Mucosa of rectum (tissue), 2 donors: Measurements from ENCODE around the gene ALOXE3.

Experiments
- H3K27ac ChIP-seq, 2 donors: one replicate each; pipeline ENCODE4 v1.7.0; 2013; ENCODE audit warnings: inconsistent platforms in 2 of 2, low read depth in 2 of 2, low read length in 2 of 2
- H3K27me3 ChIP-seq, 2 donors: one replicate each; pipeline ENCODE4 v1.7.0; 2013; ENCODE audit warnings: low read length in 2 of 2; ENCODE audit not compliant: control insufficient read depth in 2 of 2, insufficient read depth in 2 of 2
- H3K36me3 ChIP-seq, 2 donors: one replicate each; pipeline ENCODE4 v1.7.0; 2013; ENCODE audit warnings: low read length in 2 of 2; ENCODE audit not compliant: control insufficient read depth in 2 of 2, insufficient read depth in 2 of 2
- H3K4me1 ChIP-seq, 2 donors: one replicate each; pipeline ENCODE4 v1.7.0; 2013; ENCODE audit warnings: low read length in 2 of 2, mild to moderate bottlenecking in 1 of 2; ENCODE audit not compliant: control insufficient read depth in 2 of 2, insufficient read depth in 2 of 2
- H3K4me3 ChIP-seq, 2 donors: one replicate each; pipeline ENCODE4 v1.7.0; 2013; ENCODE audit warnings: low read length in 2 of 2
- H3K9ac ChIP-seq, 2 donors: one replicate each; pipeline ENCODE4 v1.7.0; 2013; ENCODE audit warnings: low read length in 2 of 2, low read depth in 1 of 2, mild to moderate bottlenecking in 1 of 2
- H3K9me3 ChIP-seq, 2 donors: one replicate each; pipeline ENCODE4 v1.7.0; 2013; ENCODE audit warnings: low read length in 2 of 2; ENCODE audit not compliant: control insufficient read depth in 2 of 2
- donor health status: healthy.
- donor health status: Normal muscosa, but diverticular disease.

ALOXE3 gene

GRCh38 chr17:8147805-8148404, 29.6 kb upstream of the ALOXE3 start:
- Histone ChIP-seq H3K9me3 (no peaks in the 10 kb centered on the region), H3K4me3 (no peak overlapping the region), H3K27me3 (no peaks in the 10 kb centered on the region), H3K27ac (no peak overlapping the region), H3K4me1 (peaks cover 21 to 22% of the 10 kb centered on the region in 2 donors), H3K36me3 (peaks cover 63 to 67% of the 10 kb centered on the region in 2 donors), H3K9ac (no peak overlapping the region)

DNA sequence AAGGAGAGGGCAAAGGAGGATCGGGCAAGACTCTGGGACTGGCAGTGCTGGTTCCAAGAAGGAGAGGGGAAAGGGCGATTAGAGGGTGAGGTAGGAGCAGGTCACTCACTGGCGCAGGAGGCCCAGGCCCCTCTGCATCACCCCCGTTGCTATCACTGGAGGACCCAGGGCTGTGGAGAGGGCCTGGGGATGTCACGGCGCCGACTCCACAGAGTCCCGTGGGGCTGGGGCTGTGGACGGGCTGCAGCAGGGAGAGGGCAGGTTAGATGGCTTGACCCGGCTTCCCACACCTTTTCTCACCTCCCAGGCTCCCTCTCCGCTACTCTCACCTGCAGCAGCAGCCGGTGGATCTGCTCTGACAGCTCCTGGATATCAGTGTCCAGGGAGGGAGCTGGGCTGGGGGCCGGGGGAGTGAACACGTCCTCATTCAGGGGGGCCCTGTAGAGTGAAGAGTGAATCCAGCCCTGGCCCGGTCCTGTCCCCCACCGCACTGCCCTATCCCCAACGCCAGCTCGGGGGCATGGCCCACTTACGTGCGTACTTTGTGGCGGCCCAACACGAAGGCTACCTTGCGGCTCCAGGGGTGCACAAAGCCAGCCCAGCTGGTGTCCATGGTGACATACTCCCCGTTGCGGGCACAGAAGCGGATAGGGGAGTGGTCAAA, 29.0 kb upstream of the ALOXE3 start:
- no peak overlapping the region for H3K4me3 ChIP-seq
- H3K27me3 ChIP-seq: no peaks in the 10 kb centered on the region
- peaks cover 69 to 74% of the 10 kb centered on the region in 2 donors for H3K36me3 ChIP-seq
- no peak overlapping the region for H3K27ac ChIP-seq
- no peaks in the 10 kb centered on the region for H3K9me3 ChIP-seq
- H3K9ac ChIP-seq: no peak overlapping the region
- peaks cover 16 to 17% of the 10 kb centered on the region in 2 donors for H3K4me1 ChIP-seq

DNA sequence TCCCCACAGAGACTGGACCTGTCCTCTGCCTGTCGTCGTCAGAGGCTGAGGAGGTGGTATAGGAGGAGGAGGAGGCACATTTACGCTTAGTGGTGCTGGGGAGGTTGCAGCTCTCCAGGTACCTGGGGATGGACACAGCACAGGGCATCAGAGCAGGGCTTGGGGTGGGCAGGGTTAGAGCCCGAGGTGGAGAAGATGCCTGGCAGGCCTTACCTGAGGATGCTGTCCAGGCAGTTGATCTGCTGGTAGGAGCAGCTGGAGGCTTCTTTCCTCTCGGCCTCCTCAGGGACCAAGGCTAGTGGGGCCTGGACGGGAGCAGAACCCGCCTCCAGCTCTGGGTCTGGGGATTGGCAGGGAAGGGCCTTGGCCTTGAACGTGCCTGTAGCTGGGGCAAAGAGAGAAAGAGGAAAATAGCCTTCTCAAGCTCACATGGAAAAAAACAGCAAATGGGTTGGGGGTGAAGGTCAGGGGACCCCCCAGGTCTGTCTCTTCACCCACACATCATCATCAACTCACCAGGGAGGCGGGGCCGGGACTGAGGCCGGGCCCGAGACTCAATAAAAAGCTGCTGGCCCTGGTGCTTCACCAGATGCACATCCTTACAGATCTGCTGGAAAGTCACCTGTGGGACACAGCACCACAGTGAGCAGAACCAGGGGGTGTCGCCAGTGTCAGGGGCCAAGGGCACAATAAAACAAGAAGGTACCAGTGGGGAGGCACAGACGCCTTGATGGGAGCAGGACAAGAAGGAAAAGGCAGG, 28.2 kb upstream of the ALOXE3 start:
- Histone ChIP-seq H3K36me3 (peaks cover 76 to 80% of the 10 kb centered on the region in 2 donors), H3K4me1 (peaks cover 10 to 11% of the 10 kb centered on the region in 2 donors), H3K4me3 (no peak overlapping the region), H3K9ac (no peak overlapping the region), H3K27me3 (no peaks in the 10 kb centered on the region), H3K9me3 (no peaks in the 10 kb centered on the region), H3K27ac (no peak overlapping the region)

DNA sequence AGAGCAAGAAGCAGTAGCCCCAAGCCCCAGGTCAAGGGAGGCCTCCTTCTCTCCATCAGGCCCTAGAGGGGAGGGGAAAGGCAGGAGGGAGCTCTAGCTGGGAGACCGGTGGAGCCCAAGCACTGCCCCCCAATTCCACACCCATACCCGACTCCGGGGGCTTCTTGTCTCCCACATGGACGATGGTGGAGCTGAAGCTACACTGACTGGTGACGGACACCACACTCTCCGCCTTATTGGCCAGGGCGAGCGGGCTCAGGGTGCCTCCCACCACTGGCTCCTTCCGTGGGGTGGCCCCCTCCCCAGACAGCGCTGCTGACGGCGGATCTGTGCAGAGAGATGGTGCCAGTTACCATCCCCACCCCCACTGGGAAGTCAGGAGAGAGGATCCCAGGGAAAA, 27.5 kb upstream of the ALOXE3 start:
- Histone ChIP-seq H3K9me3 (no peaks in the 10 kb centered on the region), H3K27ac (no peak overlapping the region), H3K9ac (no peak overlapping the region), H3K4me1 (peaks cover 3 to 5% of the 10 kb centered on the region in 2 donors), H3K36me3 (peaks cover 82 to 87% of the 10 kb centered on the region in 2 donors), H3K4me3 (no peak overlapping the region), H3K27me3 (no peaks in the 10 kb centered on the region)

GRCh38 chr17:8144401-8145231, 26.3 kb upstream of the ALOXE3 start:
- no peaks in the 10 kb centered on the region for H3K4me1 ChIP-seq
- H3K27ac ChIP-seq: no peak overlapping the region
- H3K4me3 ChIP-seq: no peak overlapping the region
- peaks cover 81 to 88% of the 10 kb centered on the region in 2 donors for H3K36me3 ChIP-seq
- H3K9ac ChIP-seq: no peak overlapping the region
- H3K9me3 ChIP-seq: no peaks in the 10 kb centered on the region
- H3K27me3 ChIP-seq: no peaks in the 10 kb centered on the region

DNA sequence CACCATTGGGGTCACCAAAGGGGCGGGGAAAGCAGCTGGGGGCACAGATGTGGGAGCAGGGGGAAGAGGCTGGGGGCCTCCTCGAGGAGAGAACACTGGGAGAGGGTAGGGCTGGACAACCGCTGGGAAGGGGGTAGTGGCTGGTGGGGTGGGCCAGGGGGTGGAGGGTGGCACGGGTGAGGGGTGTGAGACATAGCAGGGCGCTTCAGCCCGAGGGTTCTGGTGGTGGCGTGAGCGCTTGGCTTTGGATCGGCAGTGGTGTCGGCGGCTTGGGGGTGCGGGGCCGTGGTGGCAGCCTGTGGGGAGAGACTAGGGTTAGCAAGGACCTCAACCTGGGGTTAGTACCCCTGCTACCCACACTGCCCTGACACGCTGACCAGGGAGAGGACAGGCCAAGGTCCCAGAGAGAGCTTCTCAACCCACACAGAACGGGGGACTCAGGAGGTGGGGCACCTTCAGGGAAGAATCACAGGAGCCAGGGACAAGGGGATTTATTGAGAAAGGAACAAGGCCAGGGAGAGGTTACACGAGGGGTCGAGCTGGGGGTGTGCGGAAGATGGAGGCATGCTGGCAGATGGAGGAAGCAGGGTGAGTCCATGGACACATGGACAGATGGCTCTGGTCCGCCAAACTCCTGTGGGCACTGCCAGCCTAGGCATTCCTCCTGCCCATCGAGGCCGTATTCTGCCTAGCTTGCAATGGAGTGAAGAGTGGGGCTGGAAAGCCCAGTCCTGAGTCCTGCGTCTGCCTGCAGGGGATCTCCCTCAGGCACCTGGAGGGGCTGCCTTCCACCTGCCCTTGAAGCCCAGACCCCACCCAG, 25.5 kb upstream of the ALOXE3 start:
- peaks cover 2 to 5% of the 10 kb centered on the region in 2 donors for H3K4me1 ChIP-seq
- H3K27ac ChIP-seq: no peak overlapping the region
- peaks cover 74 to 81% of the 10 kb centered on the region in 2 donors for H3K36me3 ChIP-seq
- H3K4me3 ChIP-seq: no peak overlapping the region
- no peaks in the 10 kb centered on the region for H3K9me3 ChIP-seq
- H3K27me3 ChIP-seq: no peaks in the 10 kb centered on the region
- H3K9ac ChIP-seq: no peak overlapping the region

- Histone ChIP-seq H3K36me3 (peaks cover 67 to 74% of the 10 kb centered on the region in 2 donors), H3K27ac (no peak overlapping the region), H3K9me3 (no peaks in the 10 kb centered on the region), H3K9ac (no peak overlapping the region), H3K27me3 (no peaks in the 10 kb centered on the region), H3K4me3 (no peak overlapping the region), H3K4me1 (peaks cover 6 to 10% of the 10 kb centered on the region in 2 donors)
Measured at GRCh38 chr17:8142887-8143580, 24.7 kb upstream of the ALOXE3 start.

GRCh38 chr17:8142158-8142886, 24.0 kb upstream of the ALOXE3 start:
- Histone ChIP-seq H3K27me3 (no peaks in the 10 kb centered on the region), H3K36me3 (peaks cover 60 to 67% of the 10 kb centered on the region in 2 donors), H3K4me3 (no peak overlapping the region), H3K9ac (no peak overlapping the region), H3K9me3 (no peaks in the 10 kb centered on the region), H3K4me1 (peaks cover 9 to 17% of the 10 kb centered on the region in 2 donors), H3K27ac (no peak overlapping the region)
